A673 (cell line): ENCODE measurements around the gene LAMA5.

Experiments
- CTCF ChIP-seq: fragments of 300-800, 200-600 bp; sonication (generic); conservative IDR thresholded peaks from 2 replicates; pipeline ENCODE4 v1.5.1; 2017; ENCODE audit warnings: low read depth, mild to moderate bottlenecking, antibody characterized with exemption, low read length, moderate library complexity, mixed read lengths
- EZH2 ChIP-seq: fragments of 200-600 bp; sonication (generic); IDR thresholded peaks from 2 replicates; pipeline ENCODE4 v1.6.1; 2017; ENCODE audit warnings: borderline replicate concordance, low read depth, mild to moderate bottlenecking, mixed read lengths, antibody characterized with exemption, low read length; ENCODE audit not compliant: poor library complexity, severe bottlenecking

DNA sequence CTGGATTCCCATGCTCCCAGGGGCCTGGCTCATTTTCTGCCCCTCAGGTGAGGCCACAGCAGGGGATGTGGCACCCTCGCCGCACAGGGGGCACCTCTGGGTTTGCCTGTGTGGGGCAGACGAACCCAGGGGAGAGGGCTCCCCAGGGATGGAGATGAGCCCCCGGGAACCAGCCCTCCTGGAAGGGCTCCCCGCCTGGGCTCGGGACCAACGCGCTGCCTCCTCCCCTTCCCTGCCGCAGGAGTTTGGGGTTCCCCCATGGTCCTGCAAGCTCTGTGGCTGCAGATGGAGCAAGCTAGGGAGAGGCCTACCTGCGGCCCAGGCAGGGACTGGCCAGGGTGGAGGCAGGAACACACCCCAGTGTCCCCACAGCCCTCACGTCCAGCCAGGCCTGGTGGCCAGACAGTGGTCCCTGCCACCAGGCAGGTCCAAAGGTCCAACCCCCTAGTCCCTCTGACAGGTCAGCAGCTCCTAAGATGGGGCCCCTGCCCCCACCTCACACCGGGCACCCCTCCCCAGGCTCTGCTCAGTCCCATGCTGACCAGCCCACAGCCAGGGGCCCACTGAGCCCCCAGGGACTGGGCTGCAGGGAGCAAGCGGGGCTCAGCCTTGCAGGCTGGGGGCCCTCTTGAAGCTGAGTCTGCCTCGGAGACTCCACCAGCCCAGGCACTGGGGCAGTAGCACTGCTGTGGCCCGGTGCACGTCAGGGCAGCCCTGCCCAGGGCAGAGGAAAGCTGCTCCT lies 13.7 kb downstream of the LAMA5 start:
- TF ChIP-seq CTCF (no peak), EZH2 (no peak)
